Lower lobe of right lung (tissue), 2 donors: Measurements from ENCODE around the gene AMZ1. TPM values are rescaled to one million over a fixed set of nuclear protein-coding genes. Genes with fewer than 3 reads are reported as not detected.

Experiments
- ATAC-seq, 2 donors: fragments of 200-7000 bp; cut with Tn5 transposase; one replicate each; pipeline ENCODE4 v1.9.1; 2020 to 2022; ENCODE audit warnings: mild to moderate bottlenecking in 2 of 2, moderate library complexity in 2 of 2
- DNase-seq: peaks from one replicate; pipeline ENCODE4 v3.0.0-alpha.2; 2020
- H3K27ac ChIP-seq: fragments of 200-600 bp; one replicate; pipeline ENCODE4 v1.8.0; 2022
- H3K27me3 ChIP-seq: fragments of 200-600 bp; one replicate; pipeline ENCODE4 v1.8.0; 2022; ENCODE audit warnings: low read depth
- H3K36me3 ChIP-seq: fragments of 200-600 bp; one replicate; pipeline ENCODE4 v1.8.0; 2022; ENCODE audit warnings: mild to moderate bottlenecking
- H3K4me1 ChIP-seq: fragments of 200-600 bp; one replicate; pipeline ENCODE4 v1.8.0; 2022
- H3K4me3 ChIP-seq: fragments of 200-600 bp; one replicate; pipeline ENCODE4 v1.8.0; 2022; ENCODE audit warnings: mild to moderate bottlenecking
- H3K9me3 ChIP-seq: fragments of 200-600 bp; one replicate; pipeline ENCODE4 v1.8.0; 2022
- CTCF ChIP-seq: fragments of 200-600 bp; IDR thresholded peaks from one replicate; pipeline ENCODE4 v1.8.0; 2022; ENCODE audit warnings: antibody characterized with exemption, mild to moderate bottlenecking
- intact Hi-C: fragments of 100-400 bp; cut with DNase I; formaldehyde crosslinking; loops from one replicate; pipeline ENCODE4 v1.11.0; 2022
- total RNA-seq: library from RNA; stranded (reverse); fragmentation: NEBNext Ultra II Directional; extraction: Animal tissue kit (Norgen Biotek cat#: 25700); gene quantifications from one replicate; pipeline ENCODE4 v1.2.1, GENCODE V29; 2021
- donor health status: DM: no; HTN: yes; CAD: no; lungs with severe emphysema.

The AMZ1 gene
- total RNA-seq, 1 donor from 2014 or later, result 0.47 TPM

GRCh38 chr7:2701424-2701823, 13.4 kb downstream of the AMZ1 start:
- no peak for TF ChIP-seq CTCF
- H3K9me3 ChIP-seq, result no peaks in the 10 kb centered on the region
- H3K4me3 ChIP-seq, result no peak overlapping the region
- no peaks in the 10 kb centered on the region for H3K4me1 ChIP-seq
- peak; percentile 2 to 11 for ATAC-seq
- intact Hi-C loops, result no loop called here
- peaks cover 4% of the 10 kb centered on the region for H3K27me3 ChIP-seq
- DNase-seq, result no peak
- no peak overlapping the region for H3K27ac ChIP-seq
- no peaks in the 10 kb centered on the region for H3K36me3 ChIP-seq

- Histone ChIP-seq H3K27me3 (peaks cover 4% of the 10 kb centered on the region), H3K4me1 (no peaks in the 10 kb centered on the region), H3K4me3 (no peak overlapping the region), H3K9me3 (no peaks in the 10 kb centered on the region), H3K36me3 (no peaks in the 10 kb centered on the region), H3K27ac (no peak overlapping the region)
- peak; percentile 38 to 57 for ATAC-seq
- DNase-seq, result no peak
- no peak for TF ChIP-seq CTCF
- intact Hi-C loops, result no loop called here
Measured at GRCh38 chr7:2701832-2702593, 14.0 kb downstream of the AMZ1 start.

- intact Hi-C loops, result no loop called here
- H3K27ac ChIP-seq, result no peak overlapping the region
- H3K4me1 ChIP-seq, result no peaks in the 10 kb centered on the region
- DNase-seq, result no peak
- no peak overlapping the region for H3K4me3 ChIP-seq
- H3K27me3 ChIP-seq, result peaks cover 4% of the 10 kb centered on the region
- no peaks in the 10 kb centered on the region for H3K9me3 ChIP-seq
- no peak for ATAC-seq
- H3K36me3 ChIP-seq, result no peaks in the 10 kb centered on the region
- no peak for TF ChIP-seq CTCF
Measured at GRCh38 chr7:2702594-2702957, 14.6 kb downstream of the AMZ1 start.

- DNase-seq (no peak), ATAC-seq (no peak)
- Histone ChIP-seq H3K36me3 (no peaks in the 10 kb centered on the region), H3K27me3 (no peaks in the 10 kb centered on the region), H3K27ac (no peak overlapping the region), H3K4me1 (peaks cover 10% of the 10 kb centered on the region), H3K4me3 (no peak overlapping the region), H3K9me3 (no peaks in the 10 kb centered on the region)
- intact Hi-C loops, result no loop called here
- no peak for TF ChIP-seq CTCF
Measured at GRCh38 chr7:2705371-2706096, 17.5 kb downstream of the AMZ1 start.

- intact Hi-C loops, result no loop called here
- H3K36me3 ChIP-seq, result no peaks in the 10 kb centered on the region
- no peaks in the 10 kb centered on the region for H3K27me3 ChIP-seq
- DNase-seq (no peak), ATAC-seq (no peak)
- H3K4me1 ChIP-seq, result peaks cover 19% of the 10 kb centered on the region
- H3K9me3 ChIP-seq, result no peaks in the 10 kb centered on the region
- H3K4me3 ChIP-seq, result no peak overlapping the region
- H3K27ac ChIP-seq, result no peak overlapping the region
- no peak for TF ChIP-seq CTCF
Measured at GRCh38 chr7:2706685-2707126, 18.7 kb downstream of the AMZ1 start.
